Pancreas (tissue), 10 donors: ENCODE data around the gene NEDD9. TPM values are rescaled to one million over a fixed set of nuclear protein-coding genes. Genes with fewer than 3 reads are reported as not detected.

Experiments
- ATAC-seq, 4 donors: fragments of 200-7000 bp; cut with Tn5 transposase; one replicate each; pipeline versions ENCODE4 v1.8.0 to v1.9.1; 2020; ENCODE audit warnings: mild to moderate bottlenecking in 4 of 4, moderate library complexity in 4 of 4
- DNase-seq, 6 donors: peaks; one replicate each; pipeline ENCODE4 v3.0.0-alpha.2; 2020
- FAIRE-seq: peaks from 2 replicates; lab custom pipeline; 2012; peaks lifted over from hg19 to GRCh38; lab: Jason Lieb, UNC
- H3K27ac ChIP-seq, 4 donors: fragments of 200-600 bp; sonication (generic); 1 replicate in 3 of 4; 2 replicates in 1 of 4; pipeline versions ENCODE4 v1.5.0 to v1.8.0; 2020
- H3K27me3 ChIP-seq, 4 donors: fragments of 200-600 bp; one replicate each; pipeline ENCODE4 v1.8.0; 2021
- H3K36me3 ChIP-seq, 3 donors: fragments of 200-600 bp; sonication (generic) in 1 of 3; one replicate each; pipeline versions ENCODE4 v1.5.0 to v1.8.0; 2020 to 2021
- H3K4me1 ChIP-seq, 3 donors: fragments of 200-600 bp; one replicate each; pipeline ENCODE4 v1.8.0; 2021
- H3K4me3 ChIP-seq, 4 donors: fragments of 200-600 bp; sonication (generic) in 2 of 4; one replicate each; pipeline versions ENCODE4 v1.5.0 to v1.8.0; 2020 to 2021
- H3K9me3 ChIP-seq, 4 donors: fragments of 200-600 bp; one replicate each; pipeline ENCODE4 v1.8.0; 2021
- WGBS, 2 donors: extraction: QIAGEN DNeasy Blood & Tissue Kit; methylation state at CpG; one replicate each; pipeline ENCODE4 v1.1.7; 2013; 5-methylcytosine and 5-hydroxymethylcytosine counted together
- intact Hi-C, 3 donors: fragments of 100-400 bp; cut with DNase I; formaldehyde crosslinking; loops; one replicate each; pipeline versions ENCODE4 v1.11.1 to v1.14.2; 2022
- polyA plus RNA-seq, 2 donors: library from polyadenylated mRNA; stranded (reverse); fragments of 200-250 nt; gene quantifications; one replicate each; pipeline ENCODE4 v1.2.3, GENCODE V29; 2013
- total RNA-seq, 6 donors: library from RNA; stranded (reverse); fragmentation: NEBNext Ultra II Directional in 4 of 6; extraction: Animal tissue kit (Norgen Biotek cat#: 25700) in 4 of 6; gene quantifications; one replicate each; pipeline versions ENCODE4 v1.2.1 to v1.2.4, GENCODE V29; 2021 to 2023
- TF ChIP-seq, protein P1 (sequence below), 4 donors: fragments of 200-600 bp; sonication (generic) in 3 of 4; IDR thresholded peaks; one replicate each; pipeline versions ENCODE4 v1.5.0 to v1.8.0; 2021; ENCODE audit warnings: antibody characterized with exemption in 4 of 4
- donor health status: healthy with polysubstance abuse.
- donor health status: DM: no; HTN: no; CAD: no; lungs with moderate emphysema.
- donor health status: DM: no; HTN: no; CAD: no.
- donor health status: control.
- donor health status: control.
- donor health status: Bipolar disorder and iron deficiency.
- donor health status: DM: yes; HTN: yes; CAD: no.
- donor health status: DM: no; HTN: no; CAD: no.
- donor health status: DM: no; HTN: no; CAD: no.
- donor health status: DM: yes; HTN: yes; CAD: no.

NEDD9 gene
- total and polyA plus RNA-seq, 8 donors: 4.8 to 13.2 (median 8.3) TPM

DNA sequence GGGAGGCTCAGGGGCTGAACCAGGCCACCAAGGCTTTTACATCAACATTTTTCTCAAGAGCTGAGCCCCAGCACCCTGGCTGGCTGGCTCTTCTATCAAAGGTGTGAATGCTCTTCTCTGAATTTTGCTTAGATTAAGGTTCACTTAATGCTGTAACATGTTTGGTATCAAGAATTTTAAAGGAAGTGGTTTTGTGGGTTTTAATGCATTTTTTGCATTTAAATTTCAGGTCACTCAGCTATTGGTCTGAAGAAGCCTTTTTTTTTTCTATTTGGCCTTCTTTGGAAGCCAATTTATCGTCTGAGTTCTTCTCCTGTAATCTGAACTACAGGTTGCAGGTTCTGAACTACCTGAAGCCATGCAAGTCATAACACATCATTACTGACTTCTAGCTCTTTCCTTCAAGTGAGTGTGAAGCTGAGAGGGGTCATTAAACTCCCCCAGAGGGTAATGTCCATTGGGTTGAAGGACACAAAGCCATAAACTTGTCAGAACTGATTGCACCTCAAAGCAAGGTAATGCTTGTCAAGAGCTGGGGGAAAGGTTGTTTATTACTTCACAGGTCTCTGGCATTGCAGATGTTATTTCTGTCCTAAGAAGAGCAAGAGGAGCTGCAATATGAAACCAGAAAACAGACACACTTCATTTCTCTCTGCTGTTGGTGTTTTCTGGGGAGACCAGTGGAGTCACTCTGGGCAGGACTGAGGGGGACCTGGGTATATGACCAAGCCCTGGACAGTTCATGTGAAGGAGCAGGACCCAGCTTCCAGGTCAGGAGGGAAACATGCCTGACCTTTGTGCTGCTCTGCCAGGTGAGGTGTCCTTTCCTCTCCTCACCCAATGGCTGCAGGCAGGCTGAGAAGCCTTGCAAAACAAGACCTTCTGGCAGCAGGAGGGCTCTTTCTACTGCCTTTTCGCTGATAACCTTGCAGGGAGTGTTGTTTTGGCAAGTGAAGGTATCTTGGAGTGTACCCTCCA, 26.1 kb upstream of the NEDD9 start:
- H3K27ac ChIP-seq: no peak overlapping the region

DNA sequence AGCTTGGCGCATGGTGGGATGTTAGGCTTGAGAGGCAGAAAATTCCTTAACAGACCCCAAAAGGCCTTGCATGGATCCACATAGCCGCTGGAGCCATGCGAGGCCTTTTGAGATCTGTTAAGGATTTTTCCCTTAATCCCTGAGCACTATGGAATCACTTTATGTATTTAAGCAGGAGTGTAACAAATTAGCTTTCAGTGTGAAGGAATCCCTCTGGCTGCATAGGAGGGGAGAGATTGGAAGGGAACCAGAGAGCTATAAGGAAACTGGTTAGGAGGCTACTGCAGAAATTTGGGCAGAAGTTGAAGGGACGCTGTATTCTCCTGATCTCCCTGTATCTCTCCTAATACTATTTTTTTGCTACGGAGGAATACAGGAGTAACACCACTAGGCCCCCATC, 23.1 kb upstream of the NEDD9 start:
- 95 to 98% methylated on average over 5 of the region's 5 CpGs for WGBS, 2 donors
- Histone ChIP-seq H3K27ac (no peak overlapping the region), H3K36me3 (no peaks in the 10 kb centered on the region), H3K4me3 (no peak overlapping the region), H3K9me3 (no peaks in the 10 kb centered on the region), H3K27me3 (no peaks in the 10 kb centered on the region), H3K4me1 (peaks cover 4 to 6% (median 5%) of the 10 kb centered on the region in 3 donors)
- TF ChIP-seq, protein P1, sequence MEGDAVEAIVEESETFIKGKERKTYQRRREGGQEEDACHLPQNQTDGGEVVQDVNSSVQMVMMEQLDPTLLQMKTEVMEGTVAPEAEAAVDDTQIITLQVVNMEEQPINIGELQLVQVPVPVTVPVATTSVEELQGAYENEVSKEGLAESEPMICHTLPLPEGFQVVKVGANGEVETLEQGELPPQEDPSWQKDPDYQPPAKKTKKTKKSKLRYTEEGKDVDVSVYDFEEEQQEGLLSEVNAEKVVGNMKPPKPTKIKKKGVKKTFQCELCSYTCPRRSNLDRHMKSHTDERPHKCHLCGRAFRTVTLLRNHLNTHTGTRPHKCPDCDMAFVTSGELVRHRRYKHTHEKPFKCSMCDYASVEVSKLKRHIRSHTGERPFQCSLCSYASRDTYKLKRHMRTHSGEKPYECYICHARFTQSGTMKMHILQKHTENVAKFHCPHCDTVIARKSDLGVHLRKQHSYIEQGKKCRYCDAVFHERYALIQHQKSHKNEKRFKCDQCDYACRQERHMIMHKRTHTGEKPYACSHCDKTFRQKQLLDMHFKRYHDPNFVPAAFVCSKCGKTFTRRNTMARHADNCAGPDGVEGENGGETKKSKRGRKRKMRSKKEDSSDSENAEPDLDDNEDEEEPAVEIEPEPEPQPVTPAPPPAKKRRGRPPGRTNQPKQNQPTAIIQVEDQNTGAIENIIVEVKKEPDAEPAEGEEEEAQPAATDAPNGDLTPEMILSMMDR (IDR thresholded peaks at IDR 0.05): no peak
- FAIRE-seq (no peak), ATAC-seq (no peak), DNase-seq (no peak)
- intact Hi-C loops: no loop called here

More for the DNA sequence above, 26.1 kb upstream of the NEDD9 start:
- H3K4me1 ChIP-seq: peaks cover 5 to 7% (median 6%) of the 10 kb centered on the region in 3 donors
- H3K36me3 ChIP-seq: no peaks in the 10 kb centered on the region
- TF ChIP-seq, protein P1 (IDR thresholded peaks at IDR 0.05): no peak
- FAIRE-seq: no peak
- H3K4me3 ChIP-seq: no peak overlapping the region
- 59 to 63% methylated on average over 2 of the region's 2 CpGs for WGBS, 2 donors
- DNase-seq: no peak
- H3K27me3 ChIP-seq: no peaks in the 10 kb centered on the region
- peak in 2 of 4 donors; percentile 21 to 22 for ATAC-seq
- intact Hi-C loops: no loop called here
- no peaks in the 10 kb centered on the region for H3K9me3 ChIP-seq

DNA sequence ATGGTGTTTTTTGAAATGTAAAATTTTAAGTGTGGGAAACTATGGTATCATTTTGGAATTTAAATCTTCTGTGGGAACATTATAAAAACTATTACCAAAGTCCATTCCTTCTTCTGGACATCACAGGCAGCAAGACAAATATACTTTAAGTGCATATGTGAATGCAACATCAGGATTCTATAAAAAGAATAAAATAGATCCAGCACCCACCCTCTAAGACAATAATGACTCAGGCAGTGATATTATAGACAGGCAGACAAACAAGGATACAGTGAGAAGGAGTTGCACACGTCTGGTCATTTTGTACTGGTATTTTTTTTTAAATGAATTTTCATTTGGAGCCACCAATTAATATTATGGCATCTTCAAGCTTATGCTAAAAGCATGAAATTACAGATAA, 21.1 kb upstream of the NEDD9 start:
- H3K27ac ChIP-seq: no peak overlapping the region
- no peaks in the 10 kb centered on the region for H3K9me3 ChIP-seq
- ATAC-seq (no peak), FAIRE-seq (no peak), DNase-seq (no peak)
- no peaks in the 10 kb centered on the region for H3K36me3 ChIP-seq
- intact Hi-C loops: no loop called here
- 65 to 76% methylated on average over 1 of the region's 1 CpG for WGBS, 2 donors
- TF ChIP-seq, protein P1 (IDR thresholded peaks at IDR 0.05): no peak
- H3K4me1 ChIP-seq: peaks cover 0 to 6% (median 4%) of the 10 kb centered on the region in 3 donors
- H3K27me3 ChIP-seq: no peaks in the 10 kb centered on the region
- no peak overlapping the region for H3K4me3 ChIP-seq

DNA sequence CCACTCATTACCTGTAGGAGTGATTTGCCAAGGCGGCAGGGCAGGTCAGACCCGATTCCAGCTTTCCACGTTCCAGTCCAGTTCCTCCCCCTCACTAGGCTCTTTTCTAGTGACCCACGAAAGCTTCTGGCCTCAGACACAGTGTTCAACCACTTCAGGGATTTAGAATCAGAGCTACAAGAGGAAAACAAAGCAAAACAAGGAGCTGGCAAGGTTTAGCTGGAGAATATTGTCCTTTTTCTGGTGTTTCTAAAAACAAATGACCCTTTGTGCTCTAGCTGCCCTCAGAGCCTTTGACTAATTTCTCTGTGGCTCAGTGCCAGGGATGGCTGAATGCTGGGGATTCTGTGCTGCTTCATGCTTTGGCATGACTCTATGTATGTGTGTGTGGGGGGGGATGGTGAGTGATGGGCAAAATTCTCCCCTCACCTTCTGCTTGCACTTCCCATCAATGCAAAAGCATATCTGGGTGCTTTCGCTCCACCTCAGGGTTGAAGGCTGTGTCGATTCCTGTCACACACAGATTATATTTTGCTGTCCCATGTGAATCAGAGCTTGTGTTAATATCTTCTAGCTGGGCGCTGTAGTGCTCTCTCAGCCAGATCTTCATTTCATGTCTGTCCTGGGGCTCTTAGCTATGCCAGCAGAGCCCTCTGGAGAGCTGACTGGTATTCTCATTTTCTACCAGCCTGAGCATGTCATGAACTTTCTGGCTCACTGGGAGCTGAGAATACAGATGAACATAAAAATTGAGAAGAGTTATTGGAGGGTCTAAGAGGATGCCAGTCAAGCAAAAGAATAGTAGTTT, 19.3 kb upstream of the NEDD9 start:
- Histone ChIP-seq H3K27ac (peak overlapping the region in 2 of 4 donors; percentile 58 to 63), H3K9me3 (no peaks in the 10 kb centered on the region), H3K36me3 (no peaks in the 10 kb centered on the region), H3K27me3 (no peaks in the 10 kb centered on the region), H3K4me1 (peaks cover 0 to 6% (median 4%) of the 10 kb centered on the region in 3 donors), H3K4me3 (no peak overlapping the region)
- WGBS, 2 donors: 56 to 58% methylated on average over 7 of the region's 7 CpGs
- TF ChIP-seq, protein P1 (IDR thresholded peaks at IDR 0.05): no peak
- DNase-seq (peak in 4 of 6 donors; percentile 33 to 66 (median 52)), ATAC-seq (peak; percentile 60 to 87 (median 80)), FAIRE-seq (no peak)
- intact Hi-C loops: no loop called here
